ENCODE measurements around the gene ABCB7.
"Not testable (repeated sequence)": the region's sequence is repeated elsewhere in the genome, so short reads cannot be mapped to it uniquely, and the experiment has no call there.

The ABCB7 gene
- total RNA-seq = 21.7 to 37.3 reads per million in 2 donors

DNA sequence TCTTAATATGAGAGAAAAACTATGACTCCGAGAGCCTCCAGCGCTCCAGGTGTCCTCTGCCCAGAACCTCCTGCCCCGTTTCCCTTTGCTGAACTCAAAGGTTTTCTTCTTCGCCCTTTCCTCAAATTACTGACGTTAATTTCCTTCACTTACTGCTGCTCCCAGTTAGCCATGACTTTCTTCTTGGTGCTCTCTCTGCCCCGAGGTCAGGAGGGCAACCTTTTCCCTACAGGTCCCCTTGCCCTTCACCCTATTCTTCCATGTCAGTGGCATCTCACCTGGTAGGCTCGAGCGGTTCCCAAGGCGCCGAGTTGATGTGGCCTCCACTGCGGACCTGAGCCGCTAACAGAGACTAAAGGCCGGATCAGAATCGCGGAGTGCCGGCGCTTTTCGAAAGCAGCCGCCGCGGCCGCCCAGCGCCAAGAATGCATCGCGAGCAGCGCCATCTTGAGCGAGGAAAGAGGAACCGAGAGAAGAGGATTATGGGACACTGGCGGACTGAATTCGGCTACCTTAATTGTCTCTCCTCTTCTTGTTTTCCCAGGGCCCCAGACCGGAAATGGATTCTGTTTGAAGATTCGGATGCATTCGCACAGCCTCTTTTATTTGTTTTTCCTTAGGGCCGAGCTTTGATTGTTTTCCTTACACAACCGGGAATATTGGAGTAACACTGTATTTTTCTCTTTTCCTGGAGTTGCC is at the start of gene ABCB7:
TSS of gene ABCB7 (minus strand) at position 457 of the 699 bp plus-strand sequence. CDS start at position 446, 11 bp downstream.
- DNase-seq = peak; percentile 43

DNA sequence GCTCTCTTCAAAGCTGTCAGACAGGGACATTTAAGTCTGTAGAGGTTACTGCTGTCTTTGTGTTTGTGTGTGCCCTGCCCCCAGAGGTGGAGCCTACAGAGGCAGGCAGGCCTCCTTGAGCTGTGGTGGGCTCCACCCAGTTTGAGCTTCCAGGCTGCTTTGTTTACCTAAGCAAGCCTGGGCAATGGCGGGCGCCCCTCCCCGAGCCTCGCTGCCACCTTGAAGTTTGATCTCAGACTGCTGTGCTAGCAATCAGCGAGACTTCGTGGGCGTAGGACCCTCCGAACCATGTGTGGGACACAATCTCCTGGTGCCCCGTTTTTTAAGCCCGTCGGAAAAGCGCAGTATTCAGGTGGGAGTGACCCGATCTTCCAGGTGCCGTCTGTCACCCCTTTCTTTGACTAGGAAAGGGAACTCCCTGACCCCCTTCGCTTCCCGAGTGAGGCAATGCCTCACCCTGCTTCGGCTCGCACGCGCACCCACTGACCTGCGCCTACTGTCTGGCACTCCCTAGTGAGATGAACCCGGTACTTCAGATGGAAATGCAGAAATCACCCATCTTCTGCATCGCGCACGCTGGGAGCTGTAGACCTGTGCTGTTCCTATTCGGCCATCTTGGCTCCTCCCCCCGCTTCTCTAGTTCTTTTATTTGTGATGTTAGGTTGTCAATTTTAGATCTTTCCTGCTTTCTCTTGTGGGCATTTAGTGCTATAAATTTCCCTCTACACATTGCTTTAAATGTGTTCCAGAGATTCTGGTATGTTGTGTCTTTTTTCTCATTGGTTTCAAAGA is 32.5 kb upstream of the ABCB7 start:
- DNase-seq = not testable (repeated sequence)

DNA sequence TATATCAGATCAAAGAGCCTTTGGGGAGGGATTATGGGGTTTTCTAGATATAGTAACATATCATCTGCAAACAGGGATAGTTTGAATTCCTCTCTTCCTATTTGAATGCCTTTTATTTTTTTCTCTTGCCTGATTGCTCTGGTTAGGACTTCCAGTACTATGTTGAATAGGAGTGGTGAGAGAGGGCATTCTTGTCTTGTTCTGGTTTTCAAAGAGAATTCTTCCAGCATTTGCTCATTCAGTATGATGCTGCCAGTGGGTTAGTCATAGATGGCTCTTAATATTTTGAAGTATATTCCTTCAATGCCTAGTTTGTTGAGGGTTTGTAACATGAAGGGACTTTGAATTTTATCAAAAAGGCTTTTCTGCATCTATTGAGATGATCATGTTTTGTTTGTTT is 25.6 kb upstream of the ABCB7 start:
- no peak for DNase-seq

DNA sequence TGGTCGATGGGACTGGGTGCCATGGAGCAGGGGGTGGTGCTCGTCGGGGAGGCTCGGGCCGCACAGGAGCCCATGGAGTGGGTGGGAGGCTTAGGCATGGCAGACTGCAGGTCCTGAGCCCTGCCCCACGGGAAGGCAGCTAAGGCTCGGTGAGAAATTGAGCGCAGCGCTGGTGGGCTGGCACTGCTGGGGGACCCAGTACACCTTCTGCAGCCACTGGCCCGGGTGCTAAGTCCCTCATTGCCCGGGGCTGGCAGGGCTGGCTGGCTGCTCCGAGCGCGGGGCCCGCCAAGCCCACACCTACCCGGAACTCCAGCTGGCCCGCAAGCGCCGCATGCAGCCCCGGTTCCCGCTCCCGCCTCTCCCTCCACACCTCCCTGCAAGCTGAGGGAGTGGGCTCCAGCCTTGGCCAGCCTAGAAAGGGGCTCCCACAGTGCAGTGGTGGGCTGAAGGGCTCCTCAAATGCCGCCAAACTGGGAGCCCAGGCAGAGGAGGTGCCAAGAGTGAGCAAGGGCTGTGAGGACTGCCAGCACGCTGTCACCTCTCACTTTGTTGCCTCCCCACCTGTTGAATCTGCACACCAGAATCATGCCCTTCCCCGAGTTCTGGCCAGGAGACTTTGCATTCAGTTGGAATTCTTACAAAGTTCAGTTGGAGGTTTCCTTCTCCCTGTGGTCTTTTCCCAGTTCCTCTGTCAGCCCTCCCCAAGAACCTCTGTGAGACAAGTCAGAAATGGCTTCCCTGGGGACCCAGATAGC is 23.6 kb upstream of the ABCB7 start:
- DNase-seq = not testable (repeated sequence)

DNA sequence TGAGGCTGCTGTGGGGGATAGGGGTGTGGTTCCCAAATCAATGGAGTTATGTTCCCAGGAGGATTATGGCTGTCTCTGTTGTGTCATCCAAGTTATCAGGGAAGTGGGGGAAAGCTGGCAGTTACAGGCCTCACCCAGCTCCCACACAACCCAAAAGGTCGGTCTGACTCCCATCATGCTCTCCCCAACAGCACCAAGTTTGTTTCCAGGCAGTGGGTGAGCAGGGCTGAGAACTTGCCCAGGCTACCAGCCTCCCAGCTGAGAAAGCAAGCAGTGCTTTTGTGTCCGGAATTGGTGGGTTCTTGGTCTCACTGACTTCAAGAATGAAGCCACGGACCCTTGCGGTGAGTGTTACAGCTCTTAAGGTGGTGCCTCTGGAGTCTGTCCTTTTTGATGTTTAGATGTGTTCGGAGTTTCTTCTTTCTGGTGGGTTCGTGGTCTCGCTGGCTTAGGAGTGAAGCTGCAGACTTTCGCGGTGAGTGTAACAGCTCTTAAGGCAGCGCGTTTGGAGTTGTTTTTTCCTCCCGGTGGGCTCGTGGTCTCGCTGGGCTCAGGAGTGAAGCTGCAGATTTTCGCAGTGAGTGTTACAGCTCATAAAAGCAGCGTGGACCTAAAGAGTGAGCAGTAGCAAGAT is 16.3 kb upstream of the ABCB7 start:
- not testable (repeated sequence) for DNase-seq

DNA sequence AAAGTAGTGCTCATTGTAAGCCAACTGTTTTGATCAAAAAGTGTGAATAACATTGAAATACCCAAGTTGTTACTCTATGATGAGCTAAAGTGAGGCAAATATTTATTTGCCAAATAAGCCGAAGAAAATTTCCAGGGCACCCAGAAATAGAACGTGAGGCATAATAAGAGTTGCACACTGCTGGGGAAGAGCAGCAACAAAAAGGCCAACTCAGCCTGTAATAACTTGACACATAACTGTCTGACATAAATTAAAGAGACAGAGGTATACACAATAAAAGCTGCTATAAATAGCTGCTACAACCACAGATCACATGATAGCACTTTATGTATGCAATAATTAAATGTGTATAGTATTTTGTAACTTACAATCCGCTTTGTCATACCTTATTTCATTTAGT is 2.0 kb upstream of the ABCB7 start:
- DNase-seq = no peak

DNA sequence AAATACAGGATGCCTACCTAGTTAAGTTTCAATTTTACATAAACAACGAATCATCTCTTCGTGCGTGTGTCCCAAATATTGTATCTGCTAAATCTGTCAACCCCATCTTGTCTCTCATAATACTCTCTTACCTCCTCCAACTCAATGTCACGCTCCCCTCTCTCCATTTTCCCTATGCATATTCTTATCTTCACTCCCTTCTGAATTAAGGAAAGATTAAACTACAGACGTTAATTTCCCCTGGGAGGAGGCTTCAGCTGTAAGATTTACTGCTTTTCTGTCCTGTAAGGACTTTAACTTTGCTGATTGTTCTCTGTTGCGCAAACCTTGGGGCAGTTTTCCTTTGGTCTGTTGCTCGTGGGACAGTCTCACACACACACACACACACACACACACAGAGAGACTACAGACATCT is 455 bp upstream of the ABCB7 start:
- no peak for DNase-seq

DNA sequence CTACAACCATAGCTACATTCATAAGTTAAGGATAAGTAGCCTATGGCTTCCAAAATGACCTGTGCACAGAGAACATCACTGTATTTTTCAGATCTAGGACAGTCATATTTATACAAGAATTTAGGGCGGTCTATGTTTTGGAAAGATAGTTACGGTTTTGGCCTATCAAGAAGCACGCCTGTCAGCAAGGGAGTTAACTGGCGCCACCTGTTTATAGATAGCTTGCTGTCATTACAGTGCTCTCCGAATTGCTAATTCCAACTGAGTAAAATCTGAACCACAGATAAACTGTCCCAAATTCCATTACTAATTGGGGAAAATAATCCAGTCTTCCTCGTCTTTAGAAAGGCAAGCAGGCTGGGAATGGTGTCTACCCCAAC is 646 bp downstream of the ABCB7 start:
- DNase-seq = no peak

DNA sequence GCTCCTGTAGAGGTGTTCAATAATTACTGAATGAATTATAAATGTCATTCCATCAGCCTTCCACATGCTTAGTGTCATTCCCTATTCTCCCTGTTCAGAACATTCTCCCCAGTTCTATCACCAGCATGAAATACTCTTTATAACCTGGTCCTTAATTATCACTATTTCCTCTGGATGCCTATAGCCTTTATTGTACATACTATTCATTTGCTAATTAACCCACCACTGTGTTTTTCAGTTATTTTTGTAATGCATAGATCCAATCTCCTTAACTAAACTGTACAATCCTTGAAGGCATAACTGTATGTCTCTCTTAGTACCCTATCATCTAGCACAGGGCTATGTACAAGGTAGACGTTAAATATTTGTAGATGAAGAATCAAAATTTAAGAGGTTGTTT is 1.2 kb downstream of the ABCB7 start:
- no peak for DNase-seq

DNA sequence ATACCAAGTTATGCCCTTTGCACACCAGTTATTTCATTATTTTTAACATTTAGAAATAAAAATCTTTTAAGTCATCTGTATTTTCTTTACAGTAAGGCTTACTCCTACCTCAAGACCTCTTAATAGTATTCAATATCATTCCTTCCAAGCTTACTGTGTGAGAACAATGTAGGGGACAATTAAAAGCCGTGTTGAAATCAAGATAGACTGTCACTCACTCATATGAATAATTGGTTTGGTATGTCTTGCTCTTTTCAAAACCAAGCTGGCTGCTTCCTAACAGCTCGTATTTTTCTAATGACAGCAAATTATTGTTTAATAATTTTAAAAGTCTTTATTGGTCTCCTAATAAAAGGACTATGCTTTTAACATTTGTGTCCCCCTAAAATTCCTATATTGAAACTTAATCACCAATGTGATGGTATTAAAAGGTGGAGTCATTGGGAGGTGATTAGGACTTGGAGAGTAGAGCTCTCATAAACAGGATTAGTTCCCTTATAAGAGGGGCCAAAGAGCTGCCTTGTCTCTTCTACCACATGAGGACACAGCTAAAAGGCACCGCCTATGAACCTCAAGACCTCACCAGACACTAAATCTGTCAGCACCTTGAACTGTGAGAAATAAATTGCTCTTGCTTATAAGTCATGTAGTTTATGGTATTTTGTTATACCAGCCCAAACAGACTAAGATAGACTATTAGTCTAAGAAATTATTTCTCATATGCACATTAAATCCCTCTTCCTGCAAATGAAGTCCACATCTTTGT is 4.1 kb downstream of the ABCB7 start:
- DNase-seq = no peak

DNA sequence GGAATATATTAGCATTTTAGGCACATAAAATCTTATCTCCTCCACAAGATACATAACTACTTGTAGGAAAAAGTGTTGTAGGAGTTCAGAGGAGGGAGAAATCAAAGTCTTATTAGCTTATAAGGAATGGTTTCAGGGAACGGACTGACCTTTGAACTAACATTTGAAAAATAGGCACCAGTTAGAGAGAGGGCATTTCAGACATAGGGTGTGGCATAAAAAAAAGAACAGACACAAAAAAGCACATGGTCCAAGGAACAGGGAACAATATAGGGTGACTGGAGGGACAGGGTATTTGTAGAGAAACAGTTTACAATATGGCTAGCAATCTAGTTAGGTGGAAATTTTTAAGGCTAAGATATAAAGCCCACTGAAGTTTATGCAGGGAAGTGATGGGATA is 6.4 kb downstream of the ABCB7 start:
- DNase-seq = no peak

DNA sequence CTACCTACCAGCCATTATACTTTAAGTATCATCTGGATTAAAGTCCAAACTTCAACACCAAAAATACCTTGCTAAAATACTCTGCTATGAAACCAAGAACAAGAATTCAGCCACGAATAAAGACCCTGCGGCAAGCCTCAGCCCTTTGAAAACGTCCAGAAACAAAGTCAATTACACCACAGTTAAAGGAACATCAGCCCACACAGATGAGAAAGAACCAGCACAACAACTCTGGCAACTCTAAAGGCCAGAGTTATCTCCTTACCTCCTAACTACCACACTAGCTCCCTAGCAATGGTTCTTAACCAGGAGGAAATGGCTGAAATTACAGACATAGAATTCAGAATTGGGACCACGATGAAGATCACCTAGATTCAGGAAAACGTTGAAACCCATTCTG is 23.4 kb downstream of the ABCB7 start:
- no peak for DNase-seq

DNA sequence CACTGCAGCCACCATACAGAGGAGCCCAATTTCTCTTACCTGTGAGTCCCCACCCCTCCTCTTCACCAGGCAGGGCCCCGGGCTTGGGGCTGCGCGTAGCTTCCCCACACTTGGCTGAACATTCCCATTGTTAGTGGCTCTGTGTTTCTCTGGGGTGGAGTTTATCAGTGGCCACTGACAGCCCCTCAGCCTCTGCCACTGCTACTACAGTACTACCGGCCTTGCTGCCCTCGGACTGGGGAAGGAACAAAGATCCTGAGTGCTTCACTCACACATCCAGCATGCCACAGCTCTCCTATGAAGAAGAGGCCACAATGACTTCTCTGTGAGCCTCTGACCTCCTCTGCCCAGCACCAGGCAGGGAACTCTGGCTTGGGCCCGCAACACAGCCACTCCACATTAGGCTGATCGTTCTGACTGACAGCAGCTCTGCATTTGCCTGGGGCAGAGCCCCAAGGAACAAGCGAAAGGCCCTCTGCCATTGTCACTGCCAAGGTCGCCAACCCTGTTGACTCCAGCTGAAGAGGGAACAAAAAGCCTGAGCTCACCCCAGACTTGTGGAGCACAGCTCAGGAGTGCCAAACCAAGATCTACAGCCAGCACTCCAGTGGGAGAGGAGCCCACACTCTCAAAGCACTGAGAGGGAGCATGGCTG is 24.0 kb downstream of the ABCB7 start:
- DNase-seq = no peak

DNA sequence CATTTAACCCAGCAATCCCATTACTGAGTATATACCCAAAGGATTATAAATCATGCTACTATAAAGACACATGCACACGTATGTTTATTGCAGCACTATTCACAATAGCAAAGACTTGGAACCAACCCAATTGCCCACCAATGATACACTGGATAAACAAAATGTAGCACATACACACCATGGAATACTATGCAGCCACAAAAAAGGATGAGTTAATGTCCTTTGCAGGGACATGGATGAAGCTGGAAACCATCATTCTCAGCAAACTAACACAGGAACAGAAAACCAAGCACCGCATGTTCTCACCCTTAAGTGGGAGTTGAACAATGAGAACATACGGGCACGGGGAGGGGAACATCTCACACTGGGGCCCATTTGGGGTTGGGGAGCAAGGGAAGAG is 27.0 kb downstream of the ABCB7 start:
- not testable (repeated sequence) for DNase-seq

DNA sequence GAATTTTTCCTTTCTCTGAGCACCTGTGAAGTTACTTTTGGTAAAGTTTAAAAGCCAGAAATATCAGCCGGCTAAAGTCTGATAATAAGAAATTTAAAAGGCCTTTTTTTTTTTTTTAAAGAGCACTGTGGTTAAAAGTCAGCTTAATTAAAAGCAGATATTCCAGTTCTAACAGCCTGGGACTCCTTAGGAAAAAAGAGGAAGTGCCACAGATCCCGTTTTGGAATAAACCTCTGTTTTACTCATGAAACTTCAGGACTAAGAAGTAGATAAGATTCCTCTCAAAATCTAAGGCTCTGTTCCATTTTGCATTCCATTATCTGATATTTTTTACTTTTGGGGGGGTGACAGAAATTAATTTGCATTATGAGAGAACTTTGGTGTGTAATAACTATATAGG is 37.8 kb downstream of the ABCB7 start:
- DNase-seq = no peak

DNA sequence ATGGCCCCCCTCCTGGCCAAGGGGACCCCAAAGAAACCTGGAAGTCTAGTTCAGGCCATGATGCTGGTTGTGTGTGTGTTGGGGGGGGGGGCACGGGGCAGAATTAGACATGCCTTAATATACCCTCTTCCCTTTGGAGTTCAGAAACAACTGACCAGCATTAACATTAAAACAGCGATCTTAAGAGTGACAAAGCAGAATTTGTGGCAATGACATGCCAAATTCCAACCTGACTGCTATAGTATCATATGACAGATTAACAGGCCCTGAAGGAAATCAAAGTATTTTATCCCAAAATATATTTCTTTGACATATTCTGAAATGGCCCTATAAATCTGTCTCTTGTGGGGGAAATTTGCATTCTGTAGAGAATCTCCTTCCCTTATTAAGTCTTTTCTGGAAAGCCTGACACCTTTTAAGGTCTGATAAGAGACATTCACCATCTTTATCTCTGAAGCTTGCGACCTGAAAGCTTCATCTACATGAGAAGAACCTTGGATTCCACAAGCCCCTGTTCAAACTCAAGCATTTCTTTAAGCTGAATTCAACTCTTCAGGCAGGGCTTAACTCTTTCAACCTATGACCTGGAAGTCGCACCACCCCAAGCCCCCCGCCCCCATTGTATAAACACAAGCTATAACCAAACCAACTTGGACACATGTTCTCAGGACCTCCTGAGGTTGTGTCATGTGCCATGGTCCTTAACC is 40.2 kb downstream of the ABCB7 start:
- DNase-seq = no peak

DNA sequence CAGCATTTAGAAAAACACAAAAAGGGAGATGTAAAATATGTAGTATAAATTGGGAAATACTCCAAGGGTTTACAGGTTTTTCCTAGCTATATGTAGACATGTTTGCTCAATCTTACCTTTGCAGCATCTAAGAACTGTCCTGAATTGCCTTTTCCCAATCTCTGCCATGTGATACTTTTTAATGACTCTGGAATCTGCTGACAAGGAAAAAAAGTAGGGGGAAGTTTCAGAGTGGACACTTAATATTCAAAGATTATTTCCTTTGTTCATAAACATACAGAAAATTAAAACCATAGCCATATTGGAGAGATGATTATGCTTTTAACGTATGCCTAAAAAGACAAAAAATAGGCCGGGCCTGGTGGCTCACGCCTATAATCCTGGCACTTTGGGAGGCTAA is 41.4 kb downstream of the ABCB7 start:
- DNase-seq = no peak

DNA sequence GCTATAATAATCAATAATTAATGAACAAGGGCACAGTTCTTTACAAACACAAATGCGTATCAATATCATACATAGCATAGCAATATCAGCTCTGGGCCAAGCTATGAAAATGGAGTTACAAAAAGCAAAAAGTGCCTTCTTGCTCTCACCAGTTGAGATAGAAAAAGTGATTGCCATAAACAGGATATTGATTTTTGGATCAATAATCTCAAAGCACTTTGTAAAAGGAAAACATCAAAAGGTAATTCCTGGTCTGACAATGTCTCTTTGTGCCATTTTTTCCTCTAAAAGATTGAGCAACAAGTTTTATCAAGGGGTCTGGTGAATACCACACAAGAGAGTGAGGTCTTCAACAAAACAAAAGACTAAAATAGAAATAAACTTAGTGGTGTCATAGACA is 42.4 kb downstream of the ABCB7 start:
- DNase-seq = no peak

DNA sequence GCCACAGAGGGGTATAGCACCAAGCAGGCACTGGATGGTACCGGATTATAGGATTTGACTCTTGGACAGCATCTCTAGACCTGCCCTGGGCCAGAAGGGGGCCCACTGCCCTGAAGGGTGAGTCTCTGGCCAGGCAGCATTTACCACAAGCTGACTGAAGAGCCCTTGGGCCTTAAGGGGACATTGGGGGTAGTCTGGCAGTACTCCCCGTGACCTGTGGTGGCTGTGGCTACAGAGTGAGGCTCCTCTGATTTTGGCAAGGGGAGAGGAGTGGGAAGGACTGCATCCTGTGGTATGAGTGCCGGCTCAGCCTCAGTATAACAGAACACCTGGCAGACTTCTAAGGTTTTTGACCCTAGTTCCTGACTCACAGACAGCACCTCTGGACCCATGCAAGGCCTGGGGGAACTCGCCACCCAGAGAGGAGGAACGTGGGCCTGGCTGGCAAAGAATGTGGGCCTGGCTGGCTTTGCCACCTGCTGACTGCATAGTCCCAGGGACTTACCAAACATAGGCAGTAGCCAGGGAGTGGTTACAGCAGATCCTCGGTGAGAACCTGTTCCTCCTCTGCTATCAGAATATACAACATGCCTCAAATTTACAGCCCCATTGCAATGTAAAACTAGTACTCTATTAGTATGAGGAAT is 48.1 kb downstream of the ABCB7 start:
- DNase-seq = no peak

DNA sequence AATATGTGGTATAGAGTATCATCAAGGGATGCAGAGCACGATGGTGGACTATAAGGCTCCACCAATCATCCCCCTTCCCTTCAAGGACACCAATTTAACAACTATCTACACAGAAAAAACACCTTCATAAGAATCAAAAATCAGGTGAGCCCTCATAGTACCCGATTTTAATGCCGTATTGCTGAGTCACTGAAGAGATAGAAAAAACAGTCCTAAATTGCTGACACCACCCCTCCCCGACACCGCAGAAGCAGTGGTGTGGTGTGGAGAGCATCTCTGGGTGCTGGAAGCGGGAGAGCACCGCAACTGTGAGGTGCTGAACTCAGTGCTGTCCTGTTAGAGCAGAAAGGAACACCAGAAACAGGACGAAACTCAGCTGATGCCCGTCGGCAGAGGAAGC is 49.3 kb downstream of the ABCB7 start:
- no peak for DNase-seq

DNA sequence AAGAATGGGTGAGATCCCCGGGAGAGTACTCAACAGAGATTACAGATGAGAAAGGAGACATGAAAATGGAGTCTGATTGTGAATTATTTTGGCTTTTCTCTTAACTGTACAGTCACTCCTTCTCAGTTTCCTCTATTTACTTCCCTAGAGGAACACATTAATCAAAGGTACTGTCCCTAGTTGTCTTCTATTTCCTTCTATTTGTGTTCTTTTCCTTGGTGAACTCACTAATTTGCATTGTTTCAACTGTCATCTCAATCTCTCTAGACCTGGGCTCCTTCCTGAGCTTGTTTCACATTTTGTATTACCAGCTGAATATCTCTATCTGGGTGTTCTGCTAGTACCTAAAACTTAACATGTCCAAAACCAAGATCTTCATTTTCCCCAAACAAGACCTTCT is 59.8 kb downstream of the ABCB7 start:
- no peak for DNase-seq
